ENCODE data around the gene MYOF.
"Not testable (repeated sequence)": the region's sequence is repeated elsewhere in the genome, so short reads cannot be mapped to it uniquely, and the experiment has no call there.

MYOF gene

DNA sequence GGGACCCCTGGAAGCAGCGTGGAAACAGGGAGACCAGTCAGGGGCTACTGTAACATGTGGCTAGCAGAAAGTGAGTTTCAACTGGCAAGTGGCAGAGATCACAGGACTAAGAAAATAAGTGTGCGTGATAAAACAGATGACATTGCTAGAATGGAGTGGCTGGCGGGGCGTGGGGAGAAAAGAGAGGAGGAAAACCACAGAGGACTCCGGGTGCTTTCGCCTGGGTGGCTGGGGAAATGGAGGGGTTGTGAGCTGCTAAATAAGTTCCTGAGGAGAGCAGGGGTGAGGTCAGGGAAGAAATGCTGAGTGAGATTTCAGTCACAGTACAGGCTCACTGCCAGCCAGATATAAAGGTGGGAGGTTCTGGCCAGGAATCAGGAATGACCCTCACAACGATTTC is 166.9 kb downstream of the MYOF start:
- TF ChIP-seq, protein P1, sequence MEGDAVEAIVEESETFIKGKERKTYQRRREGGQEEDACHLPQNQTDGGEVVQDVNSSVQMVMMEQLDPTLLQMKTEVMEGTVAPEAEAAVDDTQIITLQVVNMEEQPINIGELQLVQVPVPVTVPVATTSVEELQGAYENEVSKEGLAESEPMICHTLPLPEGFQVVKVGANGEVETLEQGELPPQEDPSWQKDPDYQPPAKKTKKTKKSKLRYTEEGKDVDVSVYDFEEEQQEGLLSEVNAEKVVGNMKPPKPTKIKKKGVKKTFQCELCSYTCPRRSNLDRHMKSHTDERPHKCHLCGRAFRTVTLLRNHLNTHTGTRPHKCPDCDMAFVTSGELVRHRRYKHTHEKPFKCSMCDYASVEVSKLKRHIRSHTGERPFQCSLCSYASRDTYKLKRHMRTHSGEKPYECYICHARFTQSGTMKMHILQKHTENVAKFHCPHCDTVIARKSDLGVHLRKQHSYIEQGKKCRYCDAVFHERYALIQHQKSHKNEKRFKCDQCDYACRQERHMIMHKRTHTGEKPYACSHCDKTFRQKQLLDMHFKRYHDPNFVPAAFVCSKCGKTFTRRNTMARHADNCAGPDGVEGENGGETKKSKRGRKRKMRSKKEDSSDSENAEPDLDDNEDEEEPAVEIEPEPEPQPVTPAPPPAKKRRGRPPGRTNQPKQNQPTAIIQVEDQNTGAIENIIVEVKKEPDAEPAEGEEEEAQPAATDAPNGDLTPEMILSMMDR (IDR thresholded peaks at IDR 0.05): no peak
- TF ChIP-seq ZFX (IDR thresholded peaks at IDR 0.05; ENCODE audit: borderline replicate concordance): no peak
- H3K27ac ChIP-seq: no peak overlapping the region

DNA sequence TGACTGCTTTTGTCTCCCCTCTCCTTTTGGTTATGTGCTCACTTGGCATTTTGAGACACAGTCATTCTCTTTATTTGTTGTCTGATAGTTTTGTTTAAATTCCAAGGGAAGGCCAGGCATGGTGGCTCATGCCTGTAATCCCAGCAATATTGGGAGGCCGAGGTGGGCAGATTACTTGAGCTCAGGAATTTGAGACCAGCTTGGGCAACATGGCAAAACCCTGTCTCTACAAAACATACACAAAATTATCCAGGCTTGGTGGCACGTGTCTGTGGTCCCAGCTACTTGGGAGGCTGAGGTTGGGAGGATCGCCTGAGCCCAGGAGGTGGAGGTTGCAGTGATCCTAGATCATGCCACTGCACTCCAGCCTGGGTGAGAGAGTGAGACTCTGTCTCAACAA is 167.5 kb downstream of the MYOF start:
- H3K27ac ChIP-seq: not testable (repeated sequence)

DNA sequence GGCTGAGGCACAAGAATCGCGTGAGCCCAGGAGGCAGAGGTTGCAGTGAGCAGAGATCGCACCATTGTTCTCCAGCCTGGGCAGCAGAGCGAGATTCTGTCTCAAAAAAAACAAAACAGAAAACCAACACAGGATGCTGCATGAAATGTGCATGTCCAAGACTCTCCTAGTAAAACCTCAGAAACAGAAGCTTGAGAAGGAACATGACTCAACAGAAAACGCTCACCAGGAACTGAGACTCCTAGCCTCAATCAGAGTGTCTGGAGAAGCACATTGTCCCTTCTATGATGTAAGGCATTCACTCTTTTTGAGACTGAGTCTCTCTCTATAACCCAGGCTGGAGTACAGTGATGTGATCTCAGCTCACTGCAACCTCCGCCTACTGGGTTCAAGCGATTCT is 168.3 kb downstream of the MYOF start:
- TF ChIP-seq, protein P1 (IDR thresholded peaks at IDR 0.05): no peak
- no peak for TF ChIP-seq ZFX (IDR thresholded peaks at IDR 0.05; ENCODE audit: borderline replicate concordance)
- no peak overlapping the region for H3K27ac ChIP-seq

DNA sequence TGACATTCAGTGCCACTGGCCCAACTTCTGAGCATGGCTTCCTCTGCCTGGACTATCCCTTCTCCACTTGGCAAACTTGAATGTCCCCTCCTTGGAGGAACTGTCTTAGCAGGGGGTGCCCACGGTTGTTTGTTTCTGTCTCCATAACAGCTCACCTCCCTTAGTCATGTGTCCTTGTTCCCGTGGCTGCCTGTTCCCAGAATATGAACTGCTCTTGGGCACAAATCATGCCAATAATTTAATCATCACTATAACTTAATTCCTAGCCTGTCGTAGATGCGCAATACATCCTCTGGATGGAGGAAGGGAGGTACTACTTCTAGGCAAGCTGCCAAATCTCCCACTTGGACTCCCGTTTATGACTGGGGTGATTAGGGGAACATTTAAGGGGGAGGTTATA is 173.1 kb downstream of the MYOF start:
- TF ChIP-seq ZFX (IDR thresholded peaks at IDR 0.05; ENCODE audit: borderline replicate concordance): no peak
- TF ChIP-seq, protein P1 (IDR thresholded peaks at IDR 0.05): no peak
- no peak overlapping the region for H3K27ac ChIP-seq

DNA sequence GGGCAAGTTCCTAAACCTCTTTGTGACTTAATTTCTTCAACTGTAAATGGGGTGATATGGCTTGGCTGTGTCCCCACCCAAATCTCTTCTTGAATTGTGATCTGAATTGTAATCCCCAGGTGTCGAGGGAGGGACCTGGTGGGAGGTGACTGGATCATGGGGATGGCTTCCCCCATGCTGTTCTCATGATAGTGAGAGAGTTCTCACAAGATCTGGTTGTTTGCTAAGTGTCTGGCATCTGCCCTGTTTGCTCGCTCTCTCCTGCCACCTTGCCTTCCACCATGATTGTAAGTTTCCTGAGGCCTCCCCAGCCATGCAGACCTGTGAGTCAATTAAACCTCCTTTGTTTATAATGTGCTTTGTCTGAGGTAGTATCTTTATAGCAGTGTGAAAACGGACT is 177.0 kb downstream of the MYOF start:
- no peak overlapping the region for H3K27ac ChIP-seq
- TF ChIP-seq, protein P1 (IDR thresholded peaks at IDR 0.05): no peak
- no peak for TF ChIP-seq ZFX (IDR thresholded peaks at IDR 0.05; ENCODE audit: borderline replicate concordance)

DNA sequence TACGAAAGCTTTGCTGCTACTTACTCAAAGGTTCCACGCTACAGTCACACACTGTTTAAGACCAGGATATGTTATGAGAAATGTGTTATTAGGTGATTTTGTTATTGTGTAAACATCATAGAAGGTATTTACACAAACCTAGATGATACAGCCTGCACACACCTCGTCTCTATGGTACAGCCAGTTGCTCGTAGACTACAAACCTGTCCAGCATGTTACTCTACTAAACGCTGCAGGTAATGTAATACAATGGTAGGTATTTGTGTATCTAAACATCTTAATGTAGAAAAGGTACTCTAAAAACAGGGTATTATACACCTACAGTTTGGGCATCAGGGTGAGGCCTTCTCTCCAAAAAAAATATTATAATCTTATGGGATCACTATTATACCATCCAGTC is 181.2 kb downstream of the MYOF start:
- no peak for TF ChIP-seq ZFX (IDR thresholded peaks at IDR 0.05; ENCODE audit: borderline replicate concordance)
- TF ChIP-seq, protein P1 (IDR thresholded peaks at IDR 0.05): no peak
- no peak overlapping the region for H3K27ac ChIP-seq

DNA sequence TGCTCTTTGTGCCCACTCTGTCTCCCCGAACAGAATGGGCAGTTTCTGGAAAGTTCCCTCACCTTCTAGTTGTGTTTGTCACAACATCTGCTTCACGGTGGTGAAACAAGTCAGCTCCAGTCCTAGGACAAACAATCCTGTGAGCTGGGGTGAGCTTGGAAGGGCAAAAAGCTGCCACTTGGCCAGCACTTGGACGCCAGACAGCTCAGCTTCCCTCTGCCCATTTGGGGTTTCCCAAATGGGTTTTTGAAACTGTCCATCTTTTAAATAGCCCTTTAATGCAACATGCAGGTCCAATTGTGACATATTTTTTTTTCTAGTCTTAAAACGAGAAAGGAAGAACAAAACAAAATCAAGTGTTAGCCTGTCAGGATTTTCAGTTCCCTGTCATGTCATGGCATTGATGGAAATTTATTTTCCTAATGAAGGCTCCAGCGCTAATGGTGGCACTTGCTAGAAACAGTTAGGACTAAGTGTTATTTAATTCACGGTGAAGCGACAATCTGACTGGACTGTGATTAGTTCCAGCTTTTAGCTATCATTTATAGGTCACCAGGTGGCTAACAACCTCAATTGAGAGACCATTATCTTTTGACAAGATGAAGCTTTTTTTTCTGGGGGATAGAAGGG is 181.7 kb downstream of the MYOF start:
- TF ChIP-seq, protein P1 (IDR thresholded peaks at IDR 0.05): no peak
- H3K27ac ChIP-seq: no peak overlapping the region
